GM13976 (cell line): ENCODE measurements around the gene KRTAP3-1.

Source experiments
- DNase-seq: peaks from one replicate; pipeline ENCODE4 v3.0.0; 2012; ENCODE audit warnings: low spot score
- in situ Hi-C: fragments of 300-500 bp; cut with MboI; formaldehyde crosslinking; loops from one replicate; pipeline ENCODE4 v1.12.0; 2022; ENCODE audit warnings: low sequenced_read_pairs, mixed read lengths, inconsistent platforms; ENCODE audit not compliant: unreplicated experiment
- TF ChIP-seq, protein P1 (sequence below): IDR thresholded peaks from 2 replicates; pipeline ENCODE4 v1.5.1; 2012; ENCODE audit warnings: borderline replicate concordance, mild to moderate bottlenecking; ENCODE audit not compliant: insufficient read depth; ENCODE audit errors: extremely low read depth, missing control alignments, control extremely low read depth

The KRTAP3-1 gene

DNA sequence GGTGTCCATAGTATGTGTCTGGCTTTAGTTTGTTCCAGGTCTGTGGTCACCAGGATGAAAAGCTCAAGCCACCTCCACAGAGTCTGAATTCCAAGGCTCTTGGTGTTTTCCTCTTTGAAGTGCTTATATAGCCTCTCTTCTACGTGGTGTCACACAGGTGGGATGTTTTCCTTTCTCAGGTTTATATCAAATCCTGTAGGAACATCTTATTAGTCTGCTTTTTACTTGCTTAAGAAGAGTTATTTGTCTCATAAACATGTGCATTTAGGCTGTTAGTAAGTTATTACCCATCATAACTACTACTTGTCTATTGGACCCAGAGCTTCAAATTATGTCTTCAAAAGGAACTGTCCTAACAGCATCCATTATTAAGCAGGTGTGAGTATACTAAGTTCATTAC is 42.1 kb downstream of the KRTAP3-1 start, which contains the start of gene KRT39:
Gene KRT39, minus strand, starts transcription at position 101 of the 400 bp plus-strand sequence. Its CDS starts 92 bp downstream, at position 9.
- in situ Hi-C loops, result no loop called here
- TF ChIP-seq, protein P1, sequence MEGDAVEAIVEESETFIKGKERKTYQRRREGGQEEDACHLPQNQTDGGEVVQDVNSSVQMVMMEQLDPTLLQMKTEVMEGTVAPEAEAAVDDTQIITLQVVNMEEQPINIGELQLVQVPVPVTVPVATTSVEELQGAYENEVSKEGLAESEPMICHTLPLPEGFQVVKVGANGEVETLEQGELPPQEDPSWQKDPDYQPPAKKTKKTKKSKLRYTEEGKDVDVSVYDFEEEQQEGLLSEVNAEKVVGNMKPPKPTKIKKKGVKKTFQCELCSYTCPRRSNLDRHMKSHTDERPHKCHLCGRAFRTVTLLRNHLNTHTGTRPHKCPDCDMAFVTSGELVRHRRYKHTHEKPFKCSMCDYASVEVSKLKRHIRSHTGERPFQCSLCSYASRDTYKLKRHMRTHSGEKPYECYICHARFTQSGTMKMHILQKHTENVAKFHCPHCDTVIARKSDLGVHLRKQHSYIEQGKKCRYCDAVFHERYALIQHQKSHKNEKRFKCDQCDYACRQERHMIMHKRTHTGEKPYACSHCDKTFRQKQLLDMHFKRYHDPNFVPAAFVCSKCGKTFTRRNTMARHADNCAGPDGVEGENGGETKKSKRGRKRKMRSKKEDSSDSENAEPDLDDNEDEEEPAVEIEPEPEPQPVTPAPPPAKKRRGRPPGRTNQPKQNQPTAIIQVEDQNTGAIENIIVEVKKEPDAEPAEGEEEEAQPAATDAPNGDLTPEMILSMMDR, result no peak
- no peak for DNase-seq

DNA sequence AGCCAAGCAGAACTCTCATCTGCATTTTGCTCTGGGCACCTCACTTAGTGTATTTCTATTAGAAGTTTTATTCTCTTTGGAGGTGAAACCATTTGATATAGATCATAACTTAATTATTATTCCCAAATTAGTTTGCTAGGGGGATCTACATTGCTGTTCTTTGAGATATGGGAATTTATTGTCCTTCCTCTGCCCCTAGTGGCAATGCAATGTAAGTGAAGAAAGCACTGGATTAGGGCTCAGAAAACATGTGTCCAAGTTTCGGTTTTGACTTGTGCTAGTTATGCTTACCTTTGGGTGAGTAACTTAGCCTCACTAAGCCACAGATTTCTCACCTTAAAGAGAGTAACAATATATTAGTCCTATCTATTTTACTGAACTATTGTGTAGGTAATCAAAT is 45.1 kb downstream of the KRTAP3-1 start:
- in situ Hi-C loops, result no loop called here

DNA sequence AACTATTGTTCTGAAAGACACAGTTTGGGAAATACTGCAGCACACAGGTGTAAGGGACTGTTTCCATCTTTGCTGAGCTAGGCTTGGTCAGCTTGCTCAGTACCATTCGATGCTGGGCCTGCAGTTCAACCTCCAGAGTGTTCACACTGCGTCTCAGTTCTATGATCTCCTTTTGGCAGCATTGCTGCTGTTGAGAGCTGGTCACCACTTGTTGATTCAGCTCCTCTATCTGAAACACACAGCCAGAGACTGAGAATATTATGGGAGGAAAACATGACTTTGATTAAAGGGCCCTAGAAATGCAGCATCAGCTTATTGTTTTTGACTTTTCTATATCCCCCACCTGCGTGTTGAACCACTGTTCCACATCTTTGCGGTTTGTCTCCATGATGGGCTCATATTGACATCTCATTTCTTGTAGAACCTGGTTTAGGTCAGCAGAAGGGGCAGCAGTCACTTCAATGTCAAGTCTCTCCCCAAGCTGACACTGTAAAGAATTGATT is 46.8 kb downstream of the KRTAP3-1 start:
- TF ChIP-seq, protein P1, result no peak
- in situ Hi-C loops, result no loop called here
- no peak for DNase-seq

More for the DNA sequence above, 45.1 kb downstream of the KRTAP3-1 start:
- peak; percentile 32 for DNase-seq
- TF ChIP-seq, protein P1, result peak; percentile 16

DNA sequence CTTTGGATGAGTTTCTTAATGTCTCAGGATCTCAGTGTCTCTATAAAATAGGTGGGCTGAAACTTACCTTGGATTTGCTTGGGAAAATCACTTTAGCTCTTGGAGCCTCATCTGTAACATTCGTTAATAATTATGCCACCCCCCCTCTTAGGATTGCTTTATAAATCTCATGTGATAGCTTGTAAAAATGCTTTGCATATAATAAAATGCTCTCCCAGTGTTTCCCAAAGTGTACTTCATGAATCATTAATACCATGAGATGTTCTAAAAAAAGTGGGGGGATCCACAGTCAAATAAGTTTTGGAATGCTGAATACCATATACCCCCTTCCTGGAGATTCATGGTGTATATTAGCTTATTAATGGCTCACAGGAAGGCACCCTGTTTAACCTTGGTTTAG is 47.3 kb downstream of the KRTAP3-1 start:
- DNase-seq, result no peak
- in situ Hi-C loops, result no loop called here
- TF ChIP-seq, protein P1, result no peak

DNA sequence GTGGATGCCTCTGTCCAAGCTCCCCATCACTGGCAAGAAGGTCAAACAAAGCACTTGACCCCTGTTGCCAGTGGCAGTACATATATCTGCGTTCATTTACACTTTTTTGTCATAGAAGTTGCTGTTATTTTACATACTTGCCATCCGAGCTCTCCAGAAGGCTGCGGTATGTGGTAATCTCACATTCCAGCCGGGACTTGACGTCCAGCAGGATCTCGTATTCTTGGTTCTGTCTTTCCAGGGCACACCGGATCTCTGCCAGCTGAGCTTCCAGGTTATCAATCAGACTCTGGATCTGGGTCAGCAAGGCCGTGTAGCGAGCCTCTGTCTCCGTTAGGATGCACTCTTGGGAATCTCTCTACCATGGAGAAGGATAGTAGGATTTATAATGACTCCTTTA is 48.8 kb downstream of the KRTAP3-1 start:
- DNase-seq, result no peak
- in situ Hi-C loops, result no loop called here
- TF ChIP-seq, protein P1, result no peak
